GM21360 (cell line): ENCODE results near the gene UBE2J2.

Experiments
- ATAC-seq: cut with Tn5 transposase; IDR thresholded peaks from one replicate; pipeline ENCODE4 v1.9.1; 2021; ENCODE audit warnings: mild to moderate bottlenecking, moderate library complexity; ENCODE audit not compliant: unreplicated experiment

UBE2J2 gene

DNA sequence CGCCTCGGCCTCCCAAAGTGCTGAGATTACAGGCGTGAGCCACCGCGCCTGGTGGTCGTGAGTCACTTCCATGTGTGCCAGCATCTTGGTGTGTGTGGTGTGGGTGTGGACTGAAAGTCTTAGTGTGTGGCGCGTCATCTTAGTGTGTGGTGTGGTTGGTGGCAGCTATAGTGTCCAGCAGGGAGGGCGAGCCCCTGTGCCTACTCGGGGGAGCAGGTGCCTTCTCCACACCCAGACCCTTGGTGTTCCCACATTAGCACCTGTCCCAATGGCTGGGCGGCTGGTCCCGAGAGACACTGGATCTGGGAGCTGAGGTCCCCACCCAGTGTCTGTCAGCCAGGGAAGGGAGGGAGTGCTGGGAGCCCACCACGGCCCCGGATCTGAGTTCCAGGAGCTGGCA, 9.3 kb upstream of the UBE2J2 start:
- no peak for ATAC-seq

DNA sequence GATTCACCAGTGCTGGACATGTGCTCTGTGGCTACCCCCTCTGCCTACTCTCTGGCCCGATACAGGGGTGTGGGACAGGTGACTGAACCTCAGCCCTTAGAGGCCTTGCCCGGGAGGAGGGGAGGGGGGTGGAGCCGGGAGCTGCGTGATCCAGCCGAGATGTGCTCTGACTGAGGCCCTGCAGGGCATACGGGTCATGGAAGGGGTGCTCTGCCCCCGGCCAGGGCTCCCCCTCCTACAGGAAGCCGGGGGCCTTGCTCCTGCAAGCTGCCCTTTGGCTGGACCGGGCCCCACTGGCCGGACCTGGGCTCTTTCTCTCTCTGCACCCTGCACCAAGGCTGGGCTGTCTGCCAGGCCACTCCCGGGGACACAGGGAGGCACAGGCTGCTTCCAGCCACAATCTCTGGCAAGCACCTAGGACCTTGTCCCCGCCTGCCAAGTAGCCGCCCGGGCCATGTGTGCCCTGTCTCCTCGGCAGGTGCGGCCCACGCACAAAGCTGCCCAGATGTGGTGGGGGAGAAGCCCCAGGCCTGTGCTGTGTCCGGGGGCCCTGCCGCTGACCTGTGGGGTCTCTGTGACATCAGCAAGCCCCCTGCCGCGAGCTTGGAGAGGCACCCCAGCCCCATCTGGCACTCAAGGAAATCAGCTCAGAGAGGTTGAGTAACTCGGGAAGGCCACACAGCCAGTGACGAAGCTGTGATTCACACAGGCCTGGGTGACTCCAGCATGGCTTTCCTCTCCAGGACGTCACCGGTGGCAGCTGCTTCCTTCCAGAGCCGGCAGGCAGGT, 8.1 kb upstream of the UBE2J2 start:
- ATAC-seq = no peak

DNA sequence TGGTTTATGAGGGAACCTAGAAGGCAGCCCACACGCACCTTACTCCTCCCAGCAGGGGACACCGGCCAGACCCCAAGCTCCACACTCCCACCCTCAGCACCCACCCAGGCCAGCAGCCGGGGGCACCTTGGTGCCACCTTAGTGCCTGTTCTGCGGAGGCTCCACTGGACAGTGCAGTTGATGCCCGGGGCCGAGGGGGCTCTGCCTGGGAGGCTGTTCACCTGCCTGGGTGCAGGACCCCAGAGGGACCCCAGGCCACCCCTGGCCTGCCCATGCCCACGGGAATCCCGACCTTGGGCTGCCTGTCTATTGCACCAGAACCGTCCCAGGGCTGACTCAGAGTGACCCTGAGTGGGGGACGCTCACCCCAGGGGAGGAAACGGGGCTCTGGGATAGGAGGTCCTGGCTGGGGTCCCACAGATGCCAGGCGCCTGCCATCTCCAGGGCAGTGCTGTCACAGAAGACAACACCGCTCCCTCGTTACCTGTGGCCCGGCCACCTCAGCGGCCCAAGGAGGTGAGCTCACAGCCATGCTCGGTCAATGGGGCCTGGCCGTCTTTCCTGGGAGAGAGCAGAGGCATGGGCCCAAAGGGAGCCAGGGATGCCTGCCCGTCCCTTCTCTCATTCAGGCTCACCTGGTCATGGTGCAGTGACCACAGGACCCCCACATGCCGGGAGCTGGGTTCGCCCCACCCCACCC, 7.3 kb upstream of the UBE2J2 start:
- ATAC-seq = no peak

DNA sequence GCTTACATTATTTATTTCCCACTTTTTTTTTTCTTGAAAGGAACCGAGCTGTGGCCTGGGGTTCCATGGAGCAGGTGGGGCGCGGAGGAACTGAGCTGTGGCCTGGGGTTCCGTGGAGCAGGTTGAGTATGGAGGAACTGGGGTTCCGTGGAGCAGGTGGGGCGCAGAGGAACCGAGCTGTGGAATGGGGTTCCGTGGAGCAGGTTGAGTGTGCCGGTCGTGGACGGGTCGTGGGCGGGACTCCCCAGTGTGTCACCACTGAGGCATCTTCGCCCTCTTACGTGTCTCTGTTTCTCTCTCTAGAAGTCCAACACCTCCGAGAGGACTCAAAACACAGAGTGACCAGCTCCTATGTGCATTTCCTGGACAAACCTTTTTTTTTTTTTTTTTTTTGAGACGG, 5.4 kb upstream of the UBE2J2 start:
- ATAC-seq = no peak

DNA sequence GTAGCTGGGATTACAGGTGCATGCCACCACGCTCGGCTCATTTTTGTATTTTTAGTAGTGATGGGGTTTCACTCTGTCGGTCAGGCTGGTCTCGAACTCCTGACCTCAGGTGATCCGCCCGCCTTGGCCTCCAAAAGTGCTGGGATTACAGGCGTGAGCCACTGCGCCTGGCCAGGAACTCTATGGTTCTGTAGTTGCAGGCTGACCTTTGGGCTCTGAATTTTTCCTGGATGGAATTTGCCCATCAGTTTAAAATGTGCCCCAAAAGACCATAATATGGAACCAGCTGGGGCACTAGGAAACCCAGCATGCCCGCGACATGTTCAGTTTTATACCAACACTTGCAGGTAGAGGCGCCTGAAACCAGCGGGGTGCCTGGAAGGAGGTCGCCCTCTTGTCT, 5.0 kb upstream of the UBE2J2 start:
- no peak for ATAC-seq

DNA sequence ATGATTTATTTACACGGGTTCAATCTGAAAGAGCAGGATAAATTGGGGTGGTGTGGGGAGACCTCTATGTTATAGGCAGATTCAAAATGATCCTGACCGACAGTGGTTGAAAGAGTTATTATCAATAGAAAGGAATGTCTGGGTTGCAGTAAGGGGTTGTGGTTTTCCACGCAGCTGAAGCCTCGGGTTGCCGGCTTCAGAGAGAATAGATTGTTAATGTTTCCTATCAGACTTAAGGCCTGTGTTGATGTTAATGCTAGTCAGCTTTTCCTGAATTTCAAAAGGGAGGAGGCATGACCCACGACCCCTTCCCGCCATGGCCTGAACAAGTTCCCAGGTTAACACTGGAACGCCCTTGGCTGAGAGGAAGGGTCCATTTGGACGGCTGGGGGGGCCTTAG, 2.2 kb upstream of the UBE2J2 start:
- no peak for ATAC-seq

DNA sequence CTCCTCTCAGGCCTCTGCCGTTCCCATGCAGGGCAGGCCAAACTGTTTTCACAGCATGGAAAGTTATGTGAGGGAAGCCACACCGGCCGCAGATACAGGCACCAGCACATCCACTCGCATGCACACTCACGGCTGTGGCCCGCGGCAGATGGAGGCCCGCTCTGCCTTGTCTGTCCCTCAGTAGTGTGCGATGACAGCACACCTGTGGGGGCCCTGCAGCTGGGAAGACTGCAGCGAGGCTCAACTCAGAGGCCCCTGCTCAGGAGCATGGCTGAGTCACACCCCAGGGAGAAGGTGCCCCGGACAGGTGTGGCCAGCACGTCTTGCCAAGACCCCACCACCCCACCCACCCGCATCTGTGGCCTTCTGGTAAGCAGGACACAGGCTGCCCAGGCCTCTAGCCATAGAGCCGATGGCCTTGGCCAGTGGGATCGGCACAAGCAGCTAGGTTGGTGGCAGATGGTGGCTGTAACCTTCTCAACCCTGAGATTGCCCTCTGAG, 1.3 kb upstream of the UBE2J2 start:
- no peak for ATAC-seq

DNA sequence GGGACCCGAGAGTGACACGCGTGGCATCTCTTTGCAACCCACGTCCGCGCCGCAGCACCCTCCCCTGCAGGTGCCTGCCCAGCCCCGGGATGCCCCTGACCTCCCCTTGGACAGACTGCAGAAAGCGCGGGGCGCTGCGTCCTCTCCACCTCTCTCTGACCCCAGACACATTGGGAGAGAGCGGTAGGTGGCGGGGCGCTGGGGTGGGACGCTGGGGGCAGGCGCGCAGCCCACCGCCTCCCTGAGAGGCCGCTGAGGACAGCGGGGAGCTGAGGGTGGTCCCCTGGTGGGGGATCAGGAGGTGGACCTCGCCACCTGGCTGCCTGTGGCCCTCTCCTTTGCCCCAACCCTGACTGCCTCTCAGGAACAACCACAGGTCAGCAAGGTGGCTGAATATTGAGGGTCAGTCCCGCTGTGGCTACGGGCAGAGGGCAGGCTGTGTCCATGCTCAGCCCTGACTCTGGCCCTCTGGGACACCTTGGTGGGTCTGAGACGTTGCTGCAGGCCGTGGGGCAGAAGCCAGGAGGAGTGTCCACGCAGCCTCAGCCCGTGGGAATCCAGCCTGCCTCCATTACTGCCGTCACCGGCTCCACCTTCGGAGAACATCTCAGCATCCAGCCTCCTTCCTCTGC, 761 bp upstream of the UBE2J2 start:
- ATAC-seq = no peak

DNA sequence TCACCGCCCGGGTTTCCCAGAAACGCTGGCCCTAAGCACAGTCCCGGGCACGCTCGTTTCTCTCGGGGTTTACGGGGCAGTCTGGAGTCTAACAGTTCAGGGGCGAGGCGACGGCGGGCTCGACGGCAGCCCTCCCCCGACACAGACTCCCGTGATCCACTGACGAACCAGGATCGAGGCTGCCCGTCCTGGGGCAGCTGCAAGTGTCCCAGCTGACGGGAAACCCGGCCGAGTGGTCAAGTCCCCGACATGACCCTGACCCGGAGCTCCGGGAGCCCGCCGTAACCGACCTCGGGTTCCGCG, 494 bp downstream of the UBE2J2 start:
- no peak for ATAC-seq

DNA sequence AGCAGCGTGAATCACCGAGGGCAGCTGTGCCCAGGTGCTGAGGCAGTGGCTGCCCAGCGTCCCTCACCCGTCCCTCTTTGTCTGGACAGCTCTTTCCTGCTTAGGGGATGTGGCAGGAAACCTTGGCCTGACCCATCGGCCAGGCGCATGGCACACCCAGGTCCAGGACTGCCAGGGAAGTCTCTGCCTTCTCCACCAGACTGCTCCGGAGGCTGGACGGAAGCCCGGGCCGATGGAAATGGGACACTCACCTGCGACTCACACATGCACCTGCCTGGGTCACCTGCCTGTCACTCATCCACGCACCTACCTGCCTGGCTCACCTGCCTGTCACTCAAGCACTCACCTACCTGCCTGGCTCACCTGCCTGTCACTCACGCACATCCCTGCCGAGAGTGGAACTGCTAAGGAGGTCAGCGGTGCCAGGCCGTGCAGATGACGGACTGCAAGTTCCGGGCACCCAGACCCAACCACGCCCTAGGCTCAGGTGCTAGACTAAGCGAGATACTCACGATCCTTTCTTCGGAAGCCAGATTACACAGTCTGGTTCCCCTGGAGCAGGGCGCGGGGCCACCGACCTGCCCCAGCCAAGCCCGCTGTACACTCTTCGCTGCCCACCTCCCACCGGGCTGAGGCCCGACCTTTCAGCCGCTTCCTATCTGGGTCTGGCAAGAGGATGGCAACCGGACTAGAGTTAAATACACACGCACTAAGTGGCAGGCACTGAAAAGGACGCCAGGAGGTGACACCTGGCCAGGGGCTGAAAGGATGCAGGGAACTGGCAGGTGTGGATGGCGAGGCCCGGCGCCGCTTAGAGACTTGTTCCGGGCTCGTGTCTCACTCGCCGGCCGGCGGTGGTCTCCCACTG, 1.1 kb downstream of the UBE2J2 start:
- ATAC-seq = no peak

DNA sequence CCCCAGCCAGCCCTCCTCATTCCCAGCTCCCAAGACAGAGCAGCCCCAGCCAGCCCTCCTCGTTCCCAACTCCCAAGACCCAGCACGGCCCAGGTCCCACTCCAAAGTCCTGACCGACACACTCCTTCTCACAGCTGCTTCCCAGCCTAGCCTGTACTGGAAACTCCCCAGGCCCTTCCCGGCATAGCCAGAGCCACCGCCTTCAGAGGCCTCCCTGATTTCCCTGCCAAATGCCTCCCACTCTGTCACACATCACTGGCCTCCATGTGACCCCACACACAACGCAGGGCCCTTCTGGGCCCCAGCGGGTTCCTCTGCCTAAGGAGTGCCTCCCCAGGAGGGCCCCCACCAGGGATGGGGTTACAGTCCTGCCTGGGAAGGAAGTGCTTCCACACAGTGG, 2.8 kb downstream of the UBE2J2 start:
- no peak for ATAC-seq

DNA sequence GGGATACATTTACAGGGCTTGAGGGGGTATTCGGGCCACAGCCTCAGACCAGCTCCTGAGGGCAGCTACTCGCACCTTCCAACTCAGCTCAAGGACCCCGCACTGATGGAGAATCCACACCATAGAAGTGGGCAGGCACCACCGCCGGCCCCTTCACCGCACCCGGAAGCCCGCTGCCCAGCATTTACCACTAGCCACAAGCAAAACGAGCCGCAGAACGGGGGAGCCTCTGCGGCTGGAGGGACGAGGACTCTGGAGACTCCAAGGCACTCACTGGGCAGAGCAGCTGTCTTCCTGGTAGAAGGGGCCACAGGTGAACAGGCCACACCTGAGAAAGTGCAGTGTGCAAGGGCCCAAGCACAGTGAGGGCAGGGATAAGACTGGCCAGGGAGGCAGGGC, 5.4 kb downstream of the UBE2J2 start:
- no peak for ATAC-seq

DNA sequence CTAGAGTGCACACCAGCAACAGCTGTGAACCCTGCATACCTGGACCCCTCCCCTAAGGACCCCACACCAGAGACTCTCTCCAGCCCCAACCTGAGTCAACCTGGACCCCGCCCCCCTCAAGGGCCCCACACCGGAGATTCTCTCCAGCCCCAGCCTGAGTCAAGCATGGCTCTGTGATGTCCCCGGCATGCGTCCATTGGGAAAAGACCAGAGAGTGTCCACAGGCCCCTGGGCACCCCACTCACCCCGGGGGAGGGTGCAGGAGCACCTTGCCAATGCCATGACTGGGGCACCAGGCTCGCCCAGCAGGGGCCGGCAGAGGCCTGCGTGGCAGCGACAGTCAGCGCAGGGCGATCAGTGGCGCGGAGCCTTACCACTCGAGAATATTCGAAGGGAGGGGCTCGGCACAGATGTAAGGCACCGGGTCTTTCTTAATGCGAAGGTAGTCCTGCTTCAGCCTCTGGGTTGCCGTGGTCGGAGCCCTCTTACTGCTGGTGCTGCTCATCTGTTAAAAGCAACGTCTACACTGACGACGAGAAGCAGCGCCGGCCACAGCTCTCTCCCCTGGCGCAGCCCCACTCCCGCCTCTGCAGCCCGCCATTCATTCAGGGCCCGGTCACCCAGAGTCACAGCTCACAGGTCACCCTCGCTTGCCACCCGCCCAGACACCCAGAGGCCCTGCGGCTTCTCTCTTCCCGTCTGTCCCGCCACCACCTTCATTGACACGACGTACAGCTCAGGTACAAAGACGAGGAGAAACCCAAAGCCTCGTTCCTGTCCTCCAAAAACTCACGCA, 6.0 kb downstream of the UBE2J2 start:
- no peak for ATAC-seq

DNA sequence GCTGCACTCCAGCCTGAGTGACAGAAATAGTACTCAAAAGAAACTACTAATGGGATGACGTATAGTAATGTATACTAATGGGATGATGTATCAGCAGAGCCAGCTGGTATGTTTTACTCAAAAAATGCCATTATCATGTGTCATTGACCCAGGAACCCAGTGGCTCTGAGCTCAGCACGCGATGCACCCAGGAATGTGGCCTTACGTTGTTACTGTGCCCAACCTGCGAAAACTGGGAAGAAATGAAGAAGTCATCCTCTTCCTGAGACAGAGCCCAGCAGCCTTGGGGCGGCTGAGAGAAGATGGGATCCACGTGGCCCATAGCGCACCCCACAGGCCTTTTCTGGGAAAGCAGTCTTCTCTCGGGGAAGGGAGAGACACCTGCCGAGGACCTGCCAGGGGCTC, 8.8 kb downstream of the UBE2J2 start:
- no peak for ATAC-seq

DNA sequence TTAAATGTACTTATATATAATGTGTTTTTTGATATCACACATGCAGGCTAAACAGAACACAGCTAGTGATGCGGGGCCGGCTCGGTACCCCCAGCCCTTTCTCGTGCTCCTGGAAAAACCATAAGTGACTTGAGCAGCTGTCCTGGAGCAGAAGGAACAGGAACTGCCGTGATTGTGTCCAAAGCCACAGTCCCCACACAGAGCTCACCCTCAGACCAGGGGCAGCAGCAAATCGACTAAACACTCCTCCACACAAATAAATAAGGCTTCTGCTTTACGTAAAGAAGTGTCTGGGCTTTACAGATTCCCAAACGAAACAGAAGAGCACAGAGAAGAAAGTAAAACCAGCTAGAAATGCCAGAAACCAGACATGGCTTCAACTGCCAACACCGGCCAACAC, 9.6 kb downstream of the UBE2J2 start:
- ATAC-seq = no peak

DNA sequence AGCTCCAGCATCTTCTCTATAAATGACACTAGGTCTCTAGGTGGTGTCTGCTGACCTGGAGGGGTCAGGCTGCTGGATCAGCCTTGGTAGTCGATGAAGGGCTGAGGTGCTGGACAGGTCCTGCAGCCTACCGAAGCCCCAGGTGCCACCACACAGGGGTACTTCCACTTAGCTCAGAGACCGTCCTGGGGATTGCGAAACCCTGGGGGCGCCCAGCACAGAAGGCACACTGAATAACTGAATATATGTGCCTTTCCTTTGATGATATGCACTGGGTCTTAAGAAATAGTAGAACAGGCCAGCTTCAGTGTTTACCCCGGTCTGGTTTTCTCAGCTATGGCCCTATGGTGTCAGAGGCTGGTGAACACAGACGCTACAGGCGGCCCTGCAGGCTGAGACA, 10.9 kb downstream of the UBE2J2 start:
- ATAC-seq = no peak

DNA sequence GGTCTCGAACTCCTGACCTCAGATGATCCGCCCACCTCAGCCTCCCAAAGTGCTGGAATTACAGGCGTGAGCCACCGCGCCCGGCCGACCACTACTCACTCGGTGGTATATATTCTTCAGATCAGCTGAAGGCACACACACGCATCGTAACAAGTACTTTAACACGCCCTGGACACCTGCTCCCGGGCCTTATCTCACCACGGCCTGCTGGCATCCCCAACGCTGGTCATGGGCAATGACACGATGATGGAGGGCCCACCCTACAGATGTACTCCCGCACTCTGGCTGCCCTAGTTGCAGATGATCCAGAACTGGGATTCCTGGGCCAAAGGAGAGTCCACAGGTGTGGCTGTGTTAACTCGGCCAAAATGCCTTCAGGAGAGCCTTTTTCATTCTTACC, 11.6 kb downstream of the UBE2J2 start:
- ATAC-seq = no peak

DNA sequence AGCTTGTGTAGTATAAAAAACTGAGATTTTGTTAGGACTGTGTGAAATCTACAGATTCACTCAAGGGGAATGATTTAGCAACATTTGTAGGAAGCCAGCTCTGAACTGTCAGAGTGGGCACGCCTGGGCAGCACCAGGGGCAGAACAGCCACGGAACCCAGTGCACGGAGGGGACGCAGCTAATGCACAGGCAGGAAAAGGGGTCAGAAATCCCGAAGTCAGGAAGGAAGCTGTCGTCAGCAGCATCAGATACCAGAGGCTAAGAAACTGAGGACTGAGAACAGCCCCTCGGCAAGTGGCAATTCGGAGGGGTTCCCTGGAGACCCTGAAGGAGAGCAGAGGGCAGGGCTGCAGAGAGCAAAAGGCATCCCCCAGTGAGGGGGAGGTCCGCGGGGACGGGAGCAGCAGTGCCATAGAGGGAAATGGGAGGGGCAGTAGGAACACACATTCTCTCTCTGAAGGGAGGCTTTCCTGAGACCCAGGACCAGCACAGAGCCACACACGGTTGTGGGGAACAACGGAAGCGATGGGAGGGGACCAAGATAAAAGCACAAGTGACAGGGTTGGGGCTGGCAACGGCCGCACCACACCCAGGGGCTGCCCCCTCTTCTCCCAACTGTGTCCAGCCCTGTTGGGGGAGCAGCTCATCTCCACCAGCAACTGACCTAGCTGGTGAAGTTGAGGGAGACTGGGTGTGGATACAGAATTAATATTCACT, 12.7 kb downstream of the UBE2J2 start:
- no peak for ATAC-seq

DNA sequence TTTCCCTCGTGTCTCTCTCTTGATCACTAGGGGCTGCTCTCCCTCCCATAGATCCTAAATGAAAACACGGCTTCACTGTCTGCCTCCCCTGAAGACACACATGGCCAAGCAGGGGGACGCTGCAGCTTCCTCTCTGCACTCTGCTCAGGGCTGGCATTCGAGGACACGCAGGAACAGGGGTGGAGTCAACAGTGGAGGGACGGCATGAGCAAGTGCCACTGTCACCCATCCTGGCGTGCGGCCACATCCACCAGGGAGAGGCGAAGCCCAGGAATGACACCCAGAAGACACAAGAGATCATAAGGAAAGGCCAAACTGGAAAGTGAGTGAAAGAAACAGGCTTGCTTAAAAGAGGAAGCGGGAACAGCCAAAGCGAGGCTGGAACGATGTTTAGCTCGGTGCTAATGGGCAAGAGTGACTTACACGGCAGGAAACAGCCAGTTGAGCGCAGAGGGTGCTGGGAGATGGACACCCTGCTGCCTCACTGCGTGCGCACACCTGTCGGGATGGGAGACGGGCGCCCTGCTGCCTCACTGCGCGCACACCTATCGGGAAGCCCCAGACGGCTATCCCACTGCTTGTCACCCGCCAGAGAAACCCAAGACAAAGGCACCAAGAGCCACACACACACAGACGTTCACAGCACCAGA, 13.6 kb downstream of the UBE2J2 start:
- ATAC-seq = no peak
